GM23338 (cell line): ENCODE measurements around the gene SCN3A.

ENCODE experiments used
- CREB1 ChIP-seq: fragments of 250-450 bp; sonication (Bioruptor Pico); IDR thresholded peaks from 2 replicates; pipeline ENCODE4 v1.5.0; 2020; ENCODE audit warnings: low read depth, mild to moderate bottlenecking, moderate library complexity
- CTCF ChIP-seq, 2 experiments: fragments of 200-600 bp in 1 of 2; sonication (generic) in 1 of 2; conservative IDR thresholded peaks; 2 replicates each; pipeline versions ENCODE4 v1.5.1 to v1.6.1; 2016 to 2017; ENCODE audit warnings: antibody characterized with exemption in 2 of 2, low read depth in 2 of 2, mild to moderate bottlenecking in 2 of 2, moderate library complexity in 1 of 2
- EZH2 ChIP-seq: fragments of 200-600 bp; sonication (generic); IDR thresholded peaks from one replicate; pipeline ENCODE4 v1.8.0; 2017; ENCODE audit warnings: antibody characterized with exemption, mild to moderate bottlenecking, low read depth; ENCODE audit not compliant: unreplicated experiment
- POLR2AphosphoS5 ChIP-seq: IDR thresholded peaks from 2 replicates; pipeline ENCODE4 v1.6.1; 2016; ENCODE audit warnings: antibody characterized with exemption, low read depth

GRCh38 chr2:165057931-165058330, 145.9 kb downstream of the SCN3A start:
- no peak for TF ChIP-seq CTCF (conservative IDR thresholded peaks at IDR 0.05; ENCODE audit: low read depth in 2 of 2)
- no peak for TF ChIP-seq POLR2AphosphoS5
- TF ChIP-seq CREB1, result no peak
- no peak for TF ChIP-seq EZH2
